ENCODE results near the gene PLA2G2D.

DNA sequence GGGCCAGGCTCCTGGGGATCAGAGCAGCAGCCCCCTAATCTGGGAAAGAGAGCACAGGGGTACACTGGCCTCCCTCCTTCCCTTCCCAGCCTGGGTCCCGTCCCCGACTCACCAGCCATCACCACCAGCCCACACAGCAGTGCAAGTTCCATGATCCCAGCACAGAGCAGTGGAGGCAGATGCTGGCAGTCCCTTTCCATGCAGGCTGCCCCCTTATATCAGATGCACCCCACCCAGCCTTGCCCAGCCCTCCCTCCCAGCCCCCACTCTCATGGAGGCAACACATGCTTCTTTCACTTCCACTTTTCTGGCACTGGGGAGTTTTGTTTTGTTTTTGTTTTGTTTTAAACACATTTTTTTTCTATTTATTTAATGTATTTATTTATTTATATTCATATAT is at the start of gene PLA2G2D:
- TF ChIP-seq, protein P1, sequence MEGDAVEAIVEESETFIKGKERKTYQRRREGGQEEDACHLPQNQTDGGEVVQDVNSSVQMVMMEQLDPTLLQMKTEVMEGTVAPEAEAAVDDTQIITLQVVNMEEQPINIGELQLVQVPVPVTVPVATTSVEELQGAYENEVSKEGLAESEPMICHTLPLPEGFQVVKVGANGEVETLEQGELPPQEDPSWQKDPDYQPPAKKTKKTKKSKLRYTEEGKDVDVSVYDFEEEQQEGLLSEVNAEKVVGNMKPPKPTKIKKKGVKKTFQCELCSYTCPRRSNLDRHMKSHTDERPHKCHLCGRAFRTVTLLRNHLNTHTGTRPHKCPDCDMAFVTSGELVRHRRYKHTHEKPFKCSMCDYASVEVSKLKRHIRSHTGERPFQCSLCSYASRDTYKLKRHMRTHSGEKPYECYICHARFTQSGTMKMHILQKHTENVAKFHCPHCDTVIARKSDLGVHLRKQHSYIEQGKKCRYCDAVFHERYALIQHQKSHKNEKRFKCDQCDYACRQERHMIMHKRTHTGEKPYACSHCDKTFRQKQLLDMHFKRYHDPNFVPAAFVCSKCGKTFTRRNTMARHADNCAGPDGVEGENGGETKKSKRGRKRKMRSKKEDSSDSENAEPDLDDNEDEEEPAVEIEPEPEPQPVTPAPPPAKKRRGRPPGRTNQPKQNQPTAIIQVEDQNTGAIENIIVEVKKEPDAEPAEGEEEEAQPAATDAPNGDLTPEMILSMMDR (IDR thresholded peaks at IDR 0.05; ENCODE audit: control extremely low read depth in 1 of 3, insufficient read depth in 1 of 3, low read depth in 1 of 3, low read length in 3 of 3): no peak
- TF ChIP-seq RAD21 (IDR thresholded peaks at IDR 0.05 in 1 of 2, conservative IDR thresholded peaks at IDR 0.05 in 1 of 2; ENCODE audit: low read depth in 2 of 2, low read length in 2 of 2) (no peak), SP1 (IDR thresholded peaks at IDR 0.05; ENCODE audit: low read depth, low read length) (no peak), SUZ12 (IDR thresholded peaks at IDR 0.05; ENCODE audit: low read length) (no peak), ASH2L (IDR thresholded peaks at IDR 0.05; ENCODE audit: low read length) (no peak), EGR1 (IDR thresholded peaks at IDR 0.05; ENCODE audit: borderline replicate concordance, low read depth, low read length) (no peak), MAFK (IDR thresholded peaks at IDR 0.05; ENCODE audit: low read depth, low read length) (no peak), RFX5 (IDR thresholded peaks at IDR 0.05; ENCODE audit: borderline replicate concordance, low read depth, low read length) (no peak), POLR2AphosphoS5 (IDR thresholded peaks at IDR 0.05; ENCODE audit: low read depth, low read length) (no peak)
